ENCODE results near the gene TTC28. TPM values are rescaled to one million over a fixed set of nuclear protein-coding genes. Genes with fewer than 3 reads are reported as not detected.
"Not testable (repeated sequence)": the region's sequence is repeated elsewhere in the genome, so short reads cannot be mapped to it uniquely, and the experiment has no call there.

Gene TTC28
- total RNA-seq, 1 donor from 2014 or later, result 13.5 TPM

DNA sequence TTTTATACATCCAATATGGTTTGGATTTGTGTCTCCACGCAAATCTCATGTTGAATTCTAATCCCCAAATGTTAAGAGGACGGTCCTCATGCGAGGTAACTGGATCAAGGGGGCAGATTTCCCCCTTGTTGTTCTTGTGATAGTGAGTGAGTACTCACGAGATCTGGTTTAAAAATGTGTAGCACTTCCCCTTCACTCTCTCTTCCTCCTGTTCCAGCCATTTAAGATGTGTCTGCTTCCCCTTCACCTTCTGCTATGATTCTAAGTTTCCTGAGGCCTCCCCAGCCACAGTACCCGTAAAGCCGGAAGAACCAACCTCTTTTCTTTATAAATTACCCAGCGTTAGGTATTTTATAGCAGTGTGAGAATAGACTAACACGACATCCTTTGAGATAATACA lies 98.6 kb downstream of the TTC28 start:
- Histone ChIP-seq H3K4me3 (ENCODE audit: low read depth, low read length) (no peak overlapping the region), H3K27me3 (ENCODE audit: control insufficient read depth, insufficient read depth, low read length) (no peaks in the 10 kb centered on the region), H3K36me3 (ENCODE audit: control insufficient read depth, insufficient read depth, low read length) (no peaks in the 10 kb centered on the region)
- no peak for DNase-seq (ENCODE audit: low read depth)
- TF ChIP-seq, protein P1, sequence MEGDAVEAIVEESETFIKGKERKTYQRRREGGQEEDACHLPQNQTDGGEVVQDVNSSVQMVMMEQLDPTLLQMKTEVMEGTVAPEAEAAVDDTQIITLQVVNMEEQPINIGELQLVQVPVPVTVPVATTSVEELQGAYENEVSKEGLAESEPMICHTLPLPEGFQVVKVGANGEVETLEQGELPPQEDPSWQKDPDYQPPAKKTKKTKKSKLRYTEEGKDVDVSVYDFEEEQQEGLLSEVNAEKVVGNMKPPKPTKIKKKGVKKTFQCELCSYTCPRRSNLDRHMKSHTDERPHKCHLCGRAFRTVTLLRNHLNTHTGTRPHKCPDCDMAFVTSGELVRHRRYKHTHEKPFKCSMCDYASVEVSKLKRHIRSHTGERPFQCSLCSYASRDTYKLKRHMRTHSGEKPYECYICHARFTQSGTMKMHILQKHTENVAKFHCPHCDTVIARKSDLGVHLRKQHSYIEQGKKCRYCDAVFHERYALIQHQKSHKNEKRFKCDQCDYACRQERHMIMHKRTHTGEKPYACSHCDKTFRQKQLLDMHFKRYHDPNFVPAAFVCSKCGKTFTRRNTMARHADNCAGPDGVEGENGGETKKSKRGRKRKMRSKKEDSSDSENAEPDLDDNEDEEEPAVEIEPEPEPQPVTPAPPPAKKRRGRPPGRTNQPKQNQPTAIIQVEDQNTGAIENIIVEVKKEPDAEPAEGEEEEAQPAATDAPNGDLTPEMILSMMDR (IDR thresholded peaks at IDR 0.05; ENCODE audit: insufficient read depth, low read length, poor library complexity, severe bottlenecking), result no peak

DNA sequence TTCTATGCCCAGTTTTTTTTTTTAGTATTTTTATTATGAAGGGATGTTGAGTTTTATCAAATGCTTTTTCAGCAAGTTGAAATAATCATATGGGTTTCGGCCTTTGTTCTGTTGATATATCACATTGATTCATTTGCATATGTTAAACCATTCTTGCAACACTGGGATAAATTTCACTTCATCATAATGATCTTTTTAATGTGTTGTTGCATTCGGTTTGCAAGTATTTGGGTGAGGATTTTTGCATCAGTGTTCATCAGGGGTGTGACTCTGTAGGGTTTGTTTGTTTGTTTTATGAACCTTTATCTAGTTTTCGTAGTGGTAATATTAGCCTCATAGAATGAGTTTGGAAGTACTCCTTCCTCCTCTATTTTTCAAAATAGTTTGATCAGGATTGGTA lies 103.5 kb downstream of the TTC28 start:
- Histone ChIP-seq H3K36me3 (ENCODE audit: control insufficient read depth, insufficient read depth, low read length) (no peaks in the 10 kb centered on the region), H3K27me3 (ENCODE audit: control insufficient read depth, insufficient read depth, low read length) (no peaks in the 10 kb centered on the region), H3K4me3 (ENCODE audit: low read depth, low read length) (no peak overlapping the region)
- TF ChIP-seq, protein P1 (IDR thresholded peaks at IDR 0.05; ENCODE audit: insufficient read depth, low read length, poor library complexity, severe bottlenecking), result no peak
- DNase-seq (ENCODE audit: low read depth), result no peak

DNA sequence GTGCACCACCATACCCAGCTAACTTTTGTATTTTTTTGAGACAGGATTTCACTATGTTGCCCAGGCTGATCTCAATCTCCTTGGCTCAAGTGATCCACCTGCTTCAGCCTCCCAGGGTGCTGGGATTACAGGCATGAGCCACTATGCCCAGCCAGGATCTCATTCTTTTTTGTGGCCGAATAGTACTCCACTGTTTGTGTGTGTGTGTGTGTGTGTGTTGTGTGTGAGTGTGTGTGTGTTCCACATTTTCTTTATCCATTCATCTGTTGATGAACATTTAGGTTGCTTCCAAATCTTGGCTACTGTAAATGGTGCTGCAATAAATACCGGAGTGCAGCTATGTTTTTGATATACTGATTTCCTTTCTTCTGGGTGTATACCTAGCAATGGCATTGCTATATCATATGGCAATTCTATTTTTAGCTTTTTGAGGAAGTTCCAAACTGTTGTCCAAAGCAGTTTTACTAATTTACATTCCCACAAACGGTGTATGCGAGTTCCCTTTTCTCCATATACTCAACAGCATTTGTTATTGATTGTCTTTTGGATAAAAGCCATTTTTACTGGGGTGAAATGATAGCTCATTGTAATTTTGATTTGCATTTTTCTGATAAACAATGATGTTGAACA lies 105.4 kb downstream of the TTC28 start:
- Histone ChIP-seq H3K4me3 (ENCODE audit: low read depth, low read length) (no peak overlapping the region), H3K27me3 (ENCODE audit: control insufficient read depth, insufficient read depth, low read length) (no peaks in the 10 kb centered on the region), H3K36me3 (ENCODE audit: control insufficient read depth, insufficient read depth, low read length) (no peaks in the 10 kb centered on the region)
- TF ChIP-seq, protein P1 (IDR thresholded peaks at IDR 0.05; ENCODE audit: insufficient read depth, low read length, poor library complexity, severe bottlenecking), result no peak
- no peak for DNase-seq (ENCODE audit: low read depth)

DNA sequence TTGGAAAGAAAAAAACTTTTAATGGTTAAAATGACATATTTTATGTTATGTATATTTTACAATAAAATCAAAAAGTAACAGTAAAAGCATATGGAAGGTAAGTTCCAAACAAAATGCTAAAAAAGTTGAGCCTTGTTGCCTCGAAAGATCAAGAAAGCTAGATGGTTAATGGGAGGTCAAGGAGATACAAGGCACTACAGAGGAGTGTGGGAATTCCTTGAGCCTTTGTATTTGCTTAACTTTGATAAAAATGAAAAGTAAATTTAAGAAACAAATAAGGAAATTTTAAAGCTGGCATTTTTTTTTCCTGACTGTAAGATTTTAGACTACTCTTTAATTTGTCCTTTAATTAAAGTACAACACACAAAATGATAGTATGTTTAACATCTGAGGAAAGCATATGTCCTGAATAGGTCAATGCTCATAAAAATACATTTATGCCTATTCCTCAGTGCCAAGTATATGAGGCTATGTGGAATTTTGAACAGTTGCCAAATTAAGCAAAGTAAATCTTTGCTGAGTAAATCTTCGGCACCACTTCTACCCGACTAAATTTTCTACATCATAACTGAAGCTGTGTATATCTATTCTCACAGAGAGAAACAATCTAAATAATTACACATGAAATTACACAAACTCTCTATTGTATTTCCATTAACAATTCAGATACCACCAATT lies 108.8 kb downstream of the TTC28 start:
- TF ChIP-seq, protein P1 (IDR thresholded peaks at IDR 0.05; ENCODE audit: insufficient read depth, low read length, poor library complexity, severe bottlenecking), result no peak
- no peak overlapping the region for H3K4me3 ChIP-seq (ENCODE audit: low read depth, low read length)
- H3K27me3 ChIP-seq (ENCODE audit: control insufficient read depth, insufficient read depth, low read length), result no peaks in the 10 kb centered on the region
- no peak for DNase-seq (ENCODE audit: low read depth)
- no peaks in the 10 kb centered on the region for H3K36me3 ChIP-seq (ENCODE audit: control insufficient read depth, insufficient read depth, low read length)

DNA sequence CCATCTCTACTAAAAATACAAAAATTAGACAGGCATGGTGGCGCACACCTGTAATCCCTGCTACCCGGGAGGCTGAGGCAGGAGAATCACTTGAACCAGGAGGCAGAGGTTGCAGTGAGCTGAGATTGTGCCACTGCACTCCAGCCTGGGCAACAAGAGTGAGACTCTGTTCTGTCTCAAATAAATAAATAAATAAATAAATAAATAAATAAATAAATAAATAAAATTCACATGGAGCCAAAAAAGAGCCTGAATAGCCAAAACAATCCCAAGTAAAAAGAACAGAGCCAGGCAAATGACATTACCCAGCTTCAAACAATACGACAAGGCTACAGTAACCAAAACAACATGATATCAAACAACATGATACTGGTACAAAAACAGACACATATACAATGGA lies 110.7 kb downstream of the TTC28 start:
- H3K27me3 ChIP-seq (ENCODE audit: control insufficient read depth, insufficient read depth, low read length); H3K4me3 ChIP-seq (ENCODE audit: low read depth, low read length); H3K36me3 ChIP-seq (ENCODE audit: control insufficient read depth, insufficient read depth, low read length); DNase-seq (ENCODE audit: low read depth): not testable (repeated sequence)

DNA sequence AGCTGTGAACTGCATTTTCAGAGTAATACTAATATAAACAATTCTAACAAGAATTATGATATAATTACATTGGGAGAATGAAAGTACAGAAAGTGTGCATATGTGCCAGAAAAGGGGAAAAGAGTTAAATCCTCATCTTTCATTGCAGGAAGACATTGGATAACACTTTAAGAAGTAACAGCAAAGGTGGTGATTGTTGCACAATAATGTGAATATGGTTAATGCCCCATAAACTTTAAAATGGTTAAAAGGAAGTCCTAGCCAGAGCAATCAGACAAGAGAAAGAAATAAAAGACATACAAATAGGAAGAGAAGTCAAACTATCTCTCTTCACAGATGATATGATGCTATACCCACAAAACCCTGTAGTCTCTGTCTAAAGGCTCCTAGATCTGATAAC lies 111.5 kb downstream of the TTC28 start:
- TF ChIP-seq, protein P1 (IDR thresholded peaks at IDR 0.05; ENCODE audit: insufficient read depth, low read length, poor library complexity, severe bottlenecking), result no peak
- DNase-seq (ENCODE audit: low read depth), result no peak
- Histone ChIP-seq H3K27me3 (ENCODE audit: control insufficient read depth, insufficient read depth, low read length) (no peaks in the 10 kb centered on the region), H3K4me3 (ENCODE audit: low read depth, low read length) (no peak overlapping the region), H3K36me3 (ENCODE audit: control insufficient read depth, insufficient read depth, low read length) (no peaks in the 10 kb centered on the region)

DNA sequence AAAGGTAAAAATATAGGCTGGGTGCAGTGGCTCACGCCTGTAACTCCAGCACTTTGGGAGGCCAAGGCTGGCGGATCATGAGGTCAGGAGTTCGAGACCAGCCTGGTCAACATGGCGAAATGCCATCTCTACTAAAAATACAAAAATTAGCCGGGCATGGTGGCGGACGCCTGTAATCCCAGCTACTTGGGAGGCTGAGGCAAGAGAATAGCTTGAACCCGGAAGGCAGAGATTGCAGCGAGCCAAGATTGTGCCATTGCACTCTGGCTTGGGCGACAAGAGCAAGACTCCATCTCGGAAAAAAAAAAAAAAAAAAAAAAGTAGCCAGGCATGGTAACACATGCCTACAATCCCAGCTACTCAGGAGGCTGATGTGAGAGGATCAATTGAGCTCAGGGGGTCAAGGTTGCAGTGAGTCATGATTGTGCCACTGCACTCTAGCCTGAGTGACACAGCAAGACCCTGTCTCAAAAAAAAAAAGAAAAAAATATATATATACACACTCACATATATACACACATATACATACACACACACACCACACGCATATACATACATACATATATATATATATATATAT lies 112.6 kb downstream of the TTC28 start:
- not testable (repeated sequence) for H3K27me3 ChIP-seq (ENCODE audit: control insufficient read depth, insufficient read depth, low read length); DNase-seq (ENCODE audit: low read depth); H3K4me3 ChIP-seq (ENCODE audit: low read depth, low read length); H3K36me3 ChIP-seq (ENCODE audit: control insufficient read depth, insufficient read depth, low read length)
